ENCODE measurements around the gene LAMA2.

- TF ChIP-seq POLR2AphosphoS5 (IDR thresholded peaks at IDR 0.05; ENCODE audit: borderline replicate concordance, low read depth, low read length) = no peak
- TF ChIP-seq EZH2 (IDR thresholded peaks at IDR 0.05) = no peak
- TF ChIP-seq FOXP2 (optimal IDR thresholded peaks at IDR 0.05; ENCODE audit: control extremely low read depth, extremely low read length, insufficient read depth) = no peak
Measured at GRCh38 chr6:129089357-129089756, 206.4 kb downstream of the LAMA2 start.

All from SK-N-MC (cell line).